ENCODE measurements around the gene BCL2.

BCL2 gene

GRCh38 chr18:63155169-63155852 lies 164.3 kb downstream of the BCL2 start:
- DNase-seq (ENCODE audit: low spot score), result peak; percentile 88

GRCh38 chr18:63154350-63155152 lies 165.0 kb downstream of the BCL2 start:
- DNase-seq (ENCODE audit: low spot score), result no peak

GRCh38 chr18:63152791-63153190 lies 166.8 kb downstream of the BCL2 start:
- no peak for DNase-seq (ENCODE audit: low spot score)

- peak; percentile 83 for DNase-seq (ENCODE audit: low spot score)
Observed at GRCh38 chr18:63152096-63152495, 167.5 kb downstream of the BCL2 start.

DNA sequence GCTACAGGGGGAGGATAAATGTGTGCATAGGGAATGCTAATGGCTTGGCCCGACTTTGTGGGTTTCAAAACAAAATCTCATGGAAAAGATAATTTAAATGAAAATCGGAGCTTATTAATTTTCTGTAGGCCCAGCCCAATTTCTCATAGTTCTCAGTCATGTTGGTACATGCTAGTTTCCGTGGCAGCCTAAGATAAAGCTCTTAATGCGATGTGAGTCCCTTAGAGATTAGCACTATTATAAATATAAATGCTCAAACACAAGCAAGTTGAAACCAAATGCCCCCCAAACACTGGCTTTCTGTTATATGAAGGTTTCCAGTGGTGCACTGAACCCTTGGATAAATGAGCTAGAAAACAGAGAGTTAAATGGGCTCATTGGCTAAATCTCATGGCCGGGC lies 168.0 kb downstream of the BCL2 start:
- DNase-seq (ENCODE audit: low spot score), result no peak

DNA sequence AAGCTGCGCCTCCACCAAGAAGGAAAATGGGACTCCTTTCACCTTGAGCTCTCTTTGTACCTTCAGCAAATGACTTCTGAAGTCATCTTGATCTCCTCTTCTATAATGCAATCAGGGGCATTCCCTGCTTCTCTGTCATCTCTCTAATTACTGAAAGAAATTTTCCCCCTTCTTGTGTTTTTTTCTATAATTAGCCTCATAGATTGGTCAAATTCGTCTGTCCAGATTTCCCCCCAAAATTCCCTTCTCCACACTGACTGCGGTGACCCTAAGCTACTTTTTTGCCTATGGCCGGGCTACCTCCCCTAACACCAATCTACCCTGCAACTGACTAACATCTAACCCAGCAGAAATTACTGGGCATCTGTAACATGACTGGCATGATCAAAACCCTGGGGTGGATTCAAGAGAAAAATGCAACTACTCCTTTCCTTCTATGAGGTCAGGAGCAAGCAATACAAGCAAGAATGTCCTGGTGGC lies 168.6 kb downstream of the BCL2 start:
- DNase-seq (ENCODE audit: low spot score), result no peak

DNA sequence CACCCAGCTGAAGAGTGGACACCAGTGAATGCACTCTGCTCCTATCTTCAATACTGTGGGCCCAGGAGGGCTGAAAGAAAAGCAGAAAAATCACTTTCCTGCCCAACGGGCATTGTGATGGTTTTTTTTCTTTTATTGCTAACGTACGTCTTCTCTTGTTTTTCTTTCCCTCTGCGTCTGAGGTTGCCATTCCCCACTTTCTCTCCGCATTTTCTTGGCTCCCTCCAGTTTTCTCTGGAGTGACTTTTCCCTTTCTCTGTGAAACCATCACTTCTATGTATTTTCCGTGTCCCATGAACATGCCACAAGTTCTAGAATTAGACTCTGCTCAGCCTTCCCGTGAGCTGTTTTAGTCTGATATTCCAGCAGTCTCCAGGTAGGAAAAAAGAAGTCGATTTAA lies 169.2 kb downstream of the BCL2 start:
- DNase-seq (ENCODE audit: low spot score), result no peak

GRCh38 chr18:63149302-63149587 lies 170.3 kb downstream of the BCL2 start:
- DNase-seq (ENCODE audit: low spot score), result no peak

GRCh38 chr18:63148449-63149301 lies 170.9 kb downstream of the BCL2 start:
- DNase-seq (ENCODE audit: low spot score), result no peak

DNA sequence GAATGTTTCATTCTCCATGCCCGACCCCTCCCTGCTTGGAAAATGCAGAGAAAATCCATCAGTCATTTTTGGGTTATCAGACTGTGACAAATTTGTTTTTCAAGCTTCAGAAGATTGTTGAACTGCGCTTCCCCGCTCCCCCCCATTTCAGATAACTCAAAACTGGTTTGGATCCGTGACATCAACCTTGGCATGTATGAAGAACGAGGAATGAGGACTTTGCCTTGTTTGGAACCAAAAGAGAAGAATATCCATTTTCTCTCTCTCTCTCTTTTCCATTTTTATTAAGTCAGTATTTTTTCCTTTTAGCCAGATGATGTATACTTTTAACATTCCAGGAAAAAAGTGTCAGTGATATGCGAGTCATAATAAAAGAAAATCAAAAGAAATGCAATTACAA lies 171.6 kb downstream of the BCL2 start:
- DNase-seq (ENCODE audit: low spot score), result no peak

GRCh38 chr18:63146828-63147409 lies 172.7 kb downstream of the BCL2 start:
- no peak for DNase-seq (ENCODE audit: low spot score)

- no peak for DNase-seq (ENCODE audit: low spot score)
Observed at GRCh38 chr18:63145851-63146555, 173.6 kb downstream of the BCL2 start.

DNA sequence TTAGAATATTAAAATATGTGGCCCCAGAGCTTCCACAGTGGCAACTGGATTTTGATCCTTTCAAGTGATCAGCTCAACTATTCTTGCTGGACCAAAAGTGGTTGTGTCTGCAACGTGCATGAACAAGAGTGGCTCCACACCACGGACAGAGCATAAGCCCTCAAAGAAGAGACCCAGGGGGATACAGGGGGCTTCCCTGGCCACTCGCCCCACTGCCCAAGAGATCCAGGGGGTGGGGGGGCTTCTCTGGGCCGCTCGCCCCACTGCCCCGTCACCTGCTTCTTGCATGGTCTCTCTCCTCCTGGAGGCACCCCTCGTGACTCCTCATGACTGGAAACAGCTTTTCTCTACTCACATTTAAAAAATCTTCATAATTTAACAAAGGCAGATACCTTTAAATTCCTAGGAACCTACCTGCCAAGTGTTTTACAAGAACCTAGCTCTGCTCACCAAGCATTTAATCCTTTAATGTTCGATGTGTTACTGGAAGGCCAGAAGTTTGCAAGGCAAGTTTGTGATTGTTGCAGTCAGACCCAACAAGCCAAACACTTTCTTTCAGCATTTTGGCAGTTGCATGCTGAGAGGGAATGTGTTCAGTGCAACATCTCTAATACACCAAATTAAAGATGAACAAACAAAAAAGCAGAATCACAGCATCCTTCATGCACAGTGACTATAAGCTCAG lies 174.3 kb downstream of the BCL2 start:
- no peak for DNase-seq (ENCODE audit: low spot score)

GRCh38 chr18:63144748-63145147 lies 174.8 kb downstream of the BCL2 start:
- no peak for DNase-seq (ENCODE audit: low spot score)

- no peak for DNase-seq (ENCODE audit: low spot score)
Observed at GRCh38 chr18:63143330-63143771, 176.2 kb downstream of the BCL2 start.

- DNase-seq (ENCODE audit: low spot score), result no peak
Observed at GRCh38 chr18:63142594-63143225, 176.9 kb downstream of the BCL2 start.

DNA sequence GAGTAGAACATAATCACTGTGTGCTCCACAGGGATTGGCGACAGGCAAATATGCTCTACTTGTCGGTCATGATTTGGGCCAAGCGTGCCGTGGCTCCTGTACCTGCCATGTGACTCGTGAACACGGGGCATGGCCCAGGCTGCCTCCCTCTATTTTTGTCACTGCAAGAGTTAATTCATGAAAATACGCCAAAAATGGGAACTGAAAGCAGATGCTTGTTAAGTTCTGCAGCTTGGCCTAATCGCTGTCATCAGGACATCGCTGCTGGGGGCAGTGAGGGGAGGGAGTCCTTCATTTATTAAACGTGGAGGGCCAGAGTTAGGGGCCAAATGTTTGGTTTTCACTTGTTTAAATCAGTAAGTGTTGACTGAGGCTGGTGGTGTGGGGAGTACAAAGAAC lies 177.8 kb downstream of the BCL2 start:
- no peak for DNase-seq (ENCODE audit: low spot score)

- no peak for DNase-seq (ENCODE audit: low spot score)
Observed at GRCh38 chr18:63140997-63141777, 178.4 kb downstream of the BCL2 start.

DNA sequence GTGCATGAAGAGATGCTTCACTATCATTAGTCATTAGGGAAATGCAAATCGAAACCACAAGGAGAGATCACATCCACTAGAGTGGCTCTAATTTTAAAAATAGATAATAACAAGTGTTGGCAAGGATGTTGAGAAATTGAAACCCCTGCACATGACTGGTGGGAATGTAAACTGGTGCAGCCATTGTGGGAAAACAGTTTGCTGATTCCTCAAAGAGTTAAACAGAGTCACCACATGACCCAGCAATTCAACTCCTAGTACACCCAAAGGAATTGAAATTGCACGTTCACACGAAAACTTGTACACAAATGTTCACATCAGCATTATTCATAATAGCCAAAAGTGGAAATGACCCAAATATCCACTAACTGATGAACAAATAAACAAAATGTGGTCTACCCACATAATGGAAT lies 179.5 kb downstream of the BCL2 start:
- DNase-seq (ENCODE audit: low spot score), result no peak
